H9 (cell line): ENCODE results near the gene GPX2. TPM values are rescaled to one million over a fixed set of nuclear protein-coding genes. Genes with fewer than 3 reads are reported as not detected.
A peak's percentile ranks its signal among the peaks of the same experiment; 100 is the strongest.

ENCODE experiments used
- DNase-seq: peaks from one replicate; pipeline ENCODE4 v3.0.0-alpha.2; 2017
- H2AFZ ChIP-seq: one replicate; pipeline ENCODE4 v1.6.1; 2013; ENCODE audit warnings: mild to moderate bottlenecking, low read length, control low read depth, moderate library complexity
- H2AK5ac ChIP-seq: 2 replicates; pipeline ENCODE4 v1.6.1; 2013; ENCODE audit warnings: low read length, control low read depth, mixed read lengths; ENCODE audit not compliant: insufficient read length
- H2BK120ac ChIP-seq: one replicate; pipeline ENCODE4 v1.6.1; 2013; ENCODE audit warnings: low read depth, mild to moderate bottlenecking, low read length, control low read depth, inconsistent platforms; ENCODE audit not compliant: poor library complexity, severe bottlenecking
- H2BK12ac ChIP-seq: 2 replicates; pipeline ENCODE4 v1.6.1; 2013; ENCODE audit warnings: low read length, control low read depth, mixed read lengths, low read depth; ENCODE audit not compliant: insufficient read length
- H2BK15ac ChIP-seq: 2 replicates; pipeline ENCODE4 v1.6.1; 2013; ENCODE audit warnings: low read depth, low read length, control low read depth
- H2BK20ac ChIP-seq: one replicate; pipeline ENCODE4 v1.6.1; 2013; ENCODE audit warnings: low read depth, mild to moderate bottlenecking, low read length, control low read depth, inconsistent platforms; ENCODE audit not compliant: poor library complexity, severe bottlenecking
- H2BK5ac ChIP-seq: 2 replicates; pipeline ENCODE4 v1.6.1; 2013; ENCODE audit warnings: low read length, control low read depth, mixed read lengths; ENCODE audit not compliant: insufficient read length
- H3K14ac ChIP-seq: 2 replicates; pipeline ENCODE4 v1.6.1; 2013; ENCODE audit warnings: low read length, control low read depth; ENCODE audit not compliant: insufficient read depth
- H3K18ac ChIP-seq: 2 replicates; pipeline ENCODE4 v1.6.1; 2013; ENCODE audit warnings: low read depth, mild to moderate bottlenecking, mixed read lengths, low read length, control low read depth; ENCODE audit not compliant: insufficient read length
- H3K23ac ChIP-seq: 2 replicates; pipeline ENCODE4 v1.6.1; 2013; ENCODE audit warnings: low read length, control low read depth, mixed read lengths, low read depth; ENCODE audit not compliant: insufficient read length
- H3K23me2 ChIP-seq: 2 replicates; pipeline ENCODE4 v1.6.1; 2013; ENCODE audit warnings: low read depth, mild to moderate bottlenecking, mixed read lengths, low read length, control low read depth; ENCODE audit not compliant: insufficient read length, poor library complexity, severe bottlenecking
- H3K27ac ChIP-seq: 2 replicates; pipeline ENCODE4 v1.5.1; 2013; ENCODE audit warnings: low read length, control low read depth, mixed read lengths, low read depth; ENCODE audit not compliant: insufficient read length
- H3K27me3 ChIP-seq: 2 replicates; pipeline ENCODE4 v1.6.1; 2013; ENCODE audit warnings: low read length, control low read depth, inconsistent platforms; ENCODE audit not compliant: insufficient read depth
- H3K4ac ChIP-seq: 2 replicates; pipeline ENCODE4 v1.6.1; 2013; ENCODE audit warnings: low read depth, mild to moderate bottlenecking, control low read depth, inconsistent platforms, low read length, moderate library complexity
- H3K4me1 ChIP-seq: 2 replicates; pipeline ENCODE4 v1.6.1; 2013; ENCODE audit warnings: low read length, control low read depth, inconsistent platforms; ENCODE audit not compliant: insufficient read depth
- H3K4me2 ChIP-seq: 2 replicates; pipeline ENCODE4 v1.6.1; 2013; ENCODE audit warnings: low read length, control low read depth, mixed read lengths; ENCODE audit not compliant: insufficient read length, insufficient read depth
- H3K56ac ChIP-seq: 2 replicates; pipeline ENCODE4 v1.6.1; 2013; ENCODE audit warnings: low read depth, mild to moderate bottlenecking, mixed read lengths, low read length, control low read depth; ENCODE audit not compliant: insufficient read length
- H3K79me1 ChIP-seq: 2 replicates; pipeline ENCODE4 v1.6.1; 2013; ENCODE audit warnings: low read depth, mild to moderate bottlenecking, moderate library complexity, low read length, control low read depth, inconsistent platforms; ENCODE audit not compliant: insufficient read depth, poor library complexity, severe bottlenecking
- H3K79me2 ChIP-seq: 2 replicates; pipeline ENCODE4 v1.6.1; 2013; ENCODE audit warnings: low read length, control low read depth, inconsistent platforms; ENCODE audit not compliant: insufficient read depth
- H3K9ac ChIP-seq: 2 replicates; pipeline ENCODE4 v1.6.1; 2013; ENCODE audit warnings: low read length, control low read depth, mixed read lengths; ENCODE audit not compliant: insufficient read length; ENCODE audit errors: extremely low read depth
- H3K9me3 ChIP-seq: one replicate; pipeline ENCODE4 v1.6.1; 2013; ENCODE audit warnings: low read depth, low read length, inconsistent platforms; ENCODE audit not compliant: control insufficient read depth
- H3T11ph ChIP-seq: one replicate; pipeline ENCODE4 v1.6.1; 2013; ENCODE audit warnings: mild to moderate bottlenecking, low read length, control low read depth, inconsistent platforms
- H4K20me1 ChIP-seq: one replicate; pipeline ENCODE4 v1.6.1; 2013; ENCODE audit not compliant: control insufficient read depth, insufficient read length, insufficient read depth
- H4K5ac ChIP-seq: 2 replicates; pipeline ENCODE4 v1.6.1; 2013; ENCODE audit warnings: low read depth, mild to moderate bottlenecking, mixed read lengths, low read length, control low read depth; ENCODE audit not compliant: insufficient read length
- H4K8ac ChIP-seq: replicated peaks from 2 replicates; pipeline ENCODE4 v1.6.1; 2013; ENCODE audit warnings: low read length, control low read depth, mixed read lengths, low read depth; ENCODE audit not compliant: insufficient read length
- H4K91ac ChIP-seq: 2 replicates; pipeline ENCODE4 v1.6.1; 2013; ENCODE audit warnings: low read depth, mild to moderate bottlenecking, moderate library complexity, mixed read lengths, low read length, control low read depth; ENCODE audit not compliant: insufficient read length
- H3K27ac Mint-ChIP-seq, 3 experiments: 2 replicates in 2 of 3; 3 replicates in 1 of 3; pipeline ENCODE4 v1.8.0; 2020 to 2021; ENCODE audit warnings: mixed read lengths in 3 of 3, mild to moderate bottlenecking in 1 of 3, moderate library complexity in 1 of 3
- H3K27me3 Mint-ChIP-seq: 2 replicates; pipeline ENCODE4 v1.8.0; 2021; ENCODE audit warnings: low read depth, mild to moderate bottlenecking, moderate library complexity, mixed read lengths
- H3K36me3 Mint-ChIP-seq, 3 experiments: 2 replicates in 2 of 3; 3 replicates in 1 of 3; pipeline ENCODE4 v1.8.0; 2020 to 2021; ENCODE audit warnings: low read depth in 3 of 3, mixed read lengths in 3 of 3; ENCODE audit not compliant: insufficient read depth in 1 of 3
- H3K4me1 Mint-ChIP-seq, 2 experiments: 2 replicates each; pipeline ENCODE4 v1.8.0; 2020; ENCODE audit warnings: mixed read lengths in 2 of 2
- H3K4me3 Mint-ChIP-seq, 2 experiments: 2 replicates in 1 of 2; 3 replicates in 1 of 2; pipeline ENCODE4 v1.8.0; 2020 to 2021; ENCODE audit warnings: mild to moderate bottlenecking in 2 of 2, mixed read lengths in 2 of 2, moderate library complexity in 1 of 2
- H3K9me3 Mint-ChIP-seq, 2 experiments: 2 replicates in 1 of 2; 3 replicates in 1 of 2; pipeline ENCODE4 v1.8.0; 2020; ENCODE audit warnings: mild to moderate bottlenecking in 2 of 2, mixed read lengths in 2 of 2, moderate library complexity in 1 of 2
- CTCF ChIP-seq: fragments of 200-600 bp; sonication (generic); conservative IDR thresholded peaks from 3 replicates; pipeline ENCODE4 v1.8.0; 2021; ENCODE audit warnings: antibody characterized with exemption, mild to moderate bottlenecking
- WGBS: extraction: QIAGEN DNeasy Blood & Tissue Kit; methylation state at CpG from one replicate; pipeline ENCODE4 v1.1.7; 2013; ENCODE audit warnings: missing lambda C conversion rate, low lambda C conversion rate, mixed read lengths; ENCODE audit not compliant: insufficient read length; ENCODE audit errors: extremely low coverage; 5-methylcytosine and 5-hydroxymethylcytosine counted together
- total RNA-seq: library from RNA; stranded (reverse); gene quantifications from 2 replicates; pipeline ENCODE4 v1.2.1, GENCODE V29; 2021

GPX2 gene
- total RNA-seq, 1 experiment from 2014 or later, result 0.79 TPM

- Histone ChIP-seq H2BK20ac (no peak overlapping the region), H2BK12ac (no peak overlapping the region), H3K27me3 (no peaks in the 10 kb centered on the region), H3K23ac (no peak overlapping the region), H3K79me2 (no peaks in the 10 kb centered on the region), H4K20me1 (no peaks in the 10 kb centered on the region), H4K91ac (no peak overlapping the region), H3T11ph (no peak overlapping the region), H2BK5ac (no peak overlapping the region), H3K79me1 (no peaks in the 10 kb centered on the region), H3K18ac (no peak overlapping the region), H4K8ac (no peak overlapping the region), H3K14ac (no peak overlapping the region; the same call in 1 of the 2 replicates), H3K56ac (no peak overlapping the region), H3K4me2 (no peak overlapping the region), H3K4ac (no peak overlapping the region), H4K5ac (no peak overlapping the region), H2AK5ac (no peak overlapping the region), H3K4me1 (peaks cover 2% of the 10 kb centered on the region; the same call in 1 of the 2 replicates), H2AFZ (no peak overlapping the region), H2BK15ac (no peak overlapping the region), H2BK120ac (no peak overlapping the region), H3K9me3 (no peaks in the 10 kb centered on the region), H3K27ac (no peak overlapping the region), H3K23me2 (no peaks in the 10 kb centered on the region), H3K9ac (no peak overlapping the region)
- Mint-ChIP-seq H3K27ac (0 out of 7 replicates have a peak overlapping the region, but pooled peaks of 2 of the 3 experiments have one; percentile 3 to 31), H3K4me1 (peaks cover 24 to 27% of the 10 kb centered on the region in 2 experiments), H3K27me3 (no peaks in the 10 kb centered on the region), H3K36me3 (peaks cover 10 to 35% (median 26%) of the 10 kb centered on the region in 3 experiments), H3K9me3 (no peaks in the 10 kb centered on the region), H3K4me3 (no peak overlapping the region)
- WGBS, result no CpG with 5 or more reads among the region's 6 CpGs
- TF ChIP-seq CTCF, result no peak
- DNase-seq, result no peak
Measured at GRCh38 chr14:64943556-64943955, 1.0 kb upstream of the GPX2 start.
